HEK293T (cell line): ENCODE data around the gene COPB2.
A peak's percentile ranks its signal among the peaks of the same experiment; 100 is the strongest.

Experiments used
- FOXA1 ChIP-seq: fragments of 450-650 bp; IDR thresholded peaks from 2 replicates; pipeline ENCODE4 v1.6.1; 2016; ENCODE audit warnings: mild to moderate bottlenecking
- FOXM1 ChIP-seq: fragments of 450-650 bp; IDR thresholded peaks from 2 replicates; pipeline ENCODE4 v1.6.1; 2017; ENCODE audit warnings: mild to moderate bottlenecking, borderline replicate concordance
- NFRKB ChIP-seq: fragments of 450-650 bp; IDR thresholded peaks from 2 replicates; pipeline ENCODE4 v1.6.1; 2016; ENCODE audit warnings: mild to moderate bottlenecking, moderate library complexity
- SUZ12 ChIP-seq: fragments of 450-650 bp; IDR thresholded peaks from 2 replicates; pipeline ENCODE4 v1.6.1; 2016; ENCODE audit warnings: mild to moderate bottlenecking
- ZNF384 ChIP-seq: fragments of 450-650 bp; IDR thresholded peaks from 2 replicates; pipeline ENCODE4 v1.6.1; 2016
- TF ChIP-seq, protein P1 (sequence below): fragments of 450-650 bp; IDR thresholded peaks from 2 replicates; pipeline ENCODE4 v1.6.1; 2016

- 0 out of 2 replicates have a peak, but pooled peaks have one; percentile 32 for TF ChIP-seq NFRKB
- TF ChIP-seq, protein P1, sequence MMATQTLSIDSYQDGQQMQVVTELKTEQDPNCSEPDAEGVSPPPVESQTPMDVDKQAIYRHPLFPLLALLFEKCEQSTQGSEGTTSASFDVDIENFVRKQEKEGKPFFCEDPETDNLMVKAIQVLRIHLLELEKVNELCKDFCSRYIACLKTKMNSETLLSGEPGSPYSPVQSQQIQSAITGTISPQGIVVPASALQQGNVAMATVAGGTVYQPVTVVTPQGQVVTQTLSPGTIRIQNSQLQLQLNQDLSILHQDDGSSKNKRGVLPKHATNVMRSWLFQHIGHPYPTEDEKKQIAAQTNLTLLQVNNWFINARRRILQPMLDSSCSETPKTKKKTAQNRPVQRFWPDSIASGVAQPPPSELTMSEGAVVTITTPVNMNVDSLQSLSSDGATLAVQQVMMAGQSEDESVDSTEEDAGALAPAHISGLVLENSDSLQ: peak; percentile 70
- TF ChIP-seq FOXA1: no peak
- no peak for TF ChIP-seq SUZ12
- no peak for TF ChIP-seq FOXM1
- TF ChIP-seq ZNF384: no peak
These were observed 45.3 kb downstream of the COPB2 start, which contains the start of gene MRPS22 for GRCh38 chr3:139343895-139344856.
